ENCODE results near the gene KCNF1.
"Not testable (repeated sequence)": the region's sequence is repeated elsewhere in the genome, so short reads cannot be mapped to it uniquely, and the experiment has no call there.

KCNF1 gene

DNA sequence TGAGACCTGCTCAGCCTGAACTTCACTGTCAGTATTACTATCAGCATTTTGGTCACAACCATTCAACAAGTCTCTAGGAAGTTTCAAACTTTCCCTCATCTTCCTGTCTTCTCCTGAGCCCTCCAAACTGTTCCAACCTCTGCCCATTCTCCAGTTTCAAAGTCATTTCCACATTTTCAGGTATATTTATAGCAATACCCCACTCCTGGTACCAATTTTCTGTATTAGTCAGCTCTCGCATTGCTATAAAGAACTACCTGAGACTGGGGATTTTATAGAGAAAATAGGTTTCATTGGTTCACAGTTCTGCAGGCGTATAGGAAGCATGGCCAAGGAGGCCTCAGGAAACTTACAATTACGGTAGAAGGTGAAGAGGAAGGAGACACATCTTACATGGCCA, 27.3 kb downstream of the KCNF1 start:
- no peak for DNase-seq (ENCODE audit: low read depth in 2 of 2)

DNA sequence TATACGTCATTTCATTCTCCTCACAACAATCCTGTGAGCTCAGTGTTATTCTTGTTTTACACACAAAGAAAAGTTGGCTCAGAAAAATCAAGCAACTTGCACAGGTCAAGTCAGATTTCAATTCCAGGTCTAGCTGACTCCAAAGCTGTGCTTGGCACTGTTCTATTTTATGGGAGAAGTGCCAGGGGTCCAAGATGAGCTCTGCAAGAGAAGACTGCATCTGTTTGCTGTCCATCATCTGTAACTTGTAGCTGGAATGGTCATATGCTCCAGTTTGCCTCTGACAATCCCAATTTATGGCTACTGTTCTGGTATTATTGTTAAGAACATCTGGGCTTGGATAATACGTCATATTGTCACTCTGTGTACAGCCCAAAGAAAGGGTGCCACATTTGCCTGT, 28.9 kb downstream of the KCNF1 start:
- DNase-seq (ENCODE audit: low read depth in 2 of 2) = no peak

DNA sequence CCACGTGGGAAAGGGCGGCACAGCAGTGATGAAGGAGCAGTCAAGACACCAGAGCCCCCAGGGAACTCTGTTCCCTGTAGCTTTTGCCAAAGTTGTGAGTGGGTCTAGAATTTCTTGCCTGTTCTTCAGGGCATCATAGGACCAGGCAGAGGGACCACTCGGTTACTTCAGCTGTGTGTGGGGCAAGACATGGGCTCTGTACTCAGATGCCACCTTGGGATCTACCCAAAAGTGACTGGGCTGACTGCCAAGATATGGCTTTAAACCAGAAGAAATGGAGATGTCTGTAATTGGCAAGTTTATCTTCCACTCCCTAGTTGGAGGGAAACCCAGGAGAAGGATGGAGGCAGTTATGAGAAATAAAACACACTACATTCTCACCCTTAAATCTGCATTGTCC, 29.6 kb downstream of the KCNF1 start:
- DNase-seq (ENCODE audit: low read depth in 2 of 2) = no peak

DNA sequence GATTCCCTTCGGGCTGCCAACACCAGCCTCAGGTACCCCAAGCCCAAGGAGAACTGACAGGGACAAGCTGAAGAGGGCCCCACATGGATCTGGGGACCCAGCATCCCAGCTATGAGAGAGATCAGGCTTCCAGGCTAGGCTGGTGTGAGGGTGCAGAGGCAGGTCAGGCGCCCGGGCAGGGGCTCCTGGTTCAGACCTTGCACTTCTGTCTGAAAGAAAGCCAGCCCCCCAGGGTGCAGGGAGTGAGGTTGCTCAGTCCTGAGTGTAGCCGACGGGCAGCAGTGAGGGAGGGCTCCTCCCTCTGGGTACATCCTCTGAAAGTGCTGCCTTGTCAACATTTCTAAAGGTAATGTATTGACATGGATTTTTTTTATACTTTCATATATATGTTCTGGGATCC, 33.1 kb downstream of the KCNF1 start:
- DNase-seq (ENCODE audit: low read depth in 2 of 2) = no peak

DNA sequence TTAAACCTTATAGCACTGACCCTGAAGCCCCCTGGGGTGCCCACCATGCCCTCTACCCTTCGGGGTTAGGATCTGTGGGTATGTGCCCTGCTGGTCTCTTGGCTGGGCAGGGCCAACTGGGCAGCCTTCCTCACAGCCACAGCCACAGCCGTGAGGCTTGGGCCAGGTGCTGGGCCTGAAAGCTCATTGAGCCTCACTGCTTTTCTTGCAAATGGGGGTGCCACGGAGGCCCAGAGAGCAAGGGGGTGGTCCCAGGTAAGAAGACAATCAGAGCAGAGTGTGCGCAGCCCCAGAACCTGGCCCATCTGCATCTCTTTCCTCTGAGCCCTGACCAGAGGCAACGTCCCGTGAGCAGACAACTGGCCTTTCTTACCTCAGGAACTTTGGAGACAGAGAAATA, 34.7 kb downstream of the KCNF1 start:
- no peak for DNase-seq (ENCODE audit: low read depth in 2 of 2)

DNA sequence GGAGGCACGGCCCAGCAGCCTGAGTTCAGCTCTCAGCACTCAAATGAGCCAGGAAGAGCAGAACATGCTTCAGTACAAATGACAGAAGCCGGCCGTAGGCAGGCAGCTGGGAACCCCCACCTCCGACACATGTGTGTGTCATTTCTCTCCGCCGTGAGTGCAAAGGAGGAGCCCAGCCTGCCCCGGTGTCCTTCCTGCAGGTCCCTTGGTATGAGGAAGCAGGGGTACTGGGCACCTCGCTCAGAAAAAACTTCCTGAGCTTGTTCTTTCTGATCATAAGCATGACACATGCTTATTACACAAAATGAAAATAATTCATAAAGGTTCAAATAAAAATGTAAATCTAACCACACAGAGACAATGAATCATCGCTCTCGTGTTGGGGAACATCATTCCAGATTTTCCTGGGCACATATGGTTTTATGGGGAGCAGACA, 35.3 kb downstream of the KCNF1 start:
- DNase-seq (ENCODE audit: low read depth in 2 of 2) = peak; percentile 31 to 43

DNA sequence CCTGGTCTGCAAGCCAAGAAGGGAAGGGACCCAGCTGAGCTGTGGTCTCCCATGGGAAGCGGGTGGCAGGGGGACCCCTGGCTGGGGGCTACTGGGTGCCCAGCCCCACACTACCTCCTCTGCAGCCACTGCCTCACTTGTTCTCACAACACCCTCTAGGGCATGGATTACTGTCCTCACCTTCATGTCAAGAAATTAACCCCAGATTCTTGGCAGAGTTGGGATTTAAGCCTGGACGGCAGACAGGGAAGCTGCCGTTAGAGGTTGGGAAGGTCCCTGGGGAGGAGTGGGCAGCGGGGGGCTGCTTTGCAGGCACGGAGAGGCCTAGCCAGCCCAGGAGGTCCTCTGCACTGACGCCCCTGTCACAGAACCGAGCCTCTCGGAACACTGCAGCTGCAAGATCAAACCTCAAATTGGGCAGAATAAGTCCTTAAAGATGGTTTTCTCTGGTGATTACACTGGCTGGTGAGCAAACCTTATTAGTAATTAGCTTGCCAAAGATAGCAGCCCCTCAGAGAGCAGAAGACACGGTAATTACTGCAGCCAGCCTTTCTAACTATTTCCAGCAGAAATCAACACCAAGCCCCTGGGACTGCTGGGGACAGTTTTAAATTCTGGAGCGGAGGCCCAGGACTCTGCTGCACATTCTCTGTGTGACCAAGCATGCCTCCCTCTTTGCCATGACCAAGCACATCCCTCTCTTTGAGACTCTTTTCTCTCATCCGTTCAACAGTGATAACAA, 35.9 kb downstream of the KCNF1 start:
- no peak for DNase-seq (ENCODE audit: low read depth in 2 of 2)

DNA sequence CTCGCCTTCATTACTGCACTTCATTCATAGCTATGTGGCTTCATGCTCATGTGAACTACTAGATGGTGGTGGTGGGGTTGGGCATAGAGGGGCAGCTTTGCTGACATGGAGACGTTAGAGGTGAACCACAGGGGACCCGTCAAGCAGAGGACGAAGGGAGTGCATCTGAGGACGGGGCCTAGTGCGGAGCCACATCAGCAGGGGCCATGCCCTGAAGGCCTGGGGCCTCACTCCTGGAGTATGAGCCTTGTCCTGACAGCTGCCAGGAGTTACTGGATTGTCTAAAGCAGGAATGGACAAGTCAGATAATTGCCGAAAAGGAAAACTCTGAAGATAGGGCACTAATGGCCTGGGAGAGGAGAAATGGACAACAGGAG, 36.4 kb downstream of the KCNF1 start:
- no peak for DNase-seq (ENCODE audit: low read depth in 2 of 2)

DNA sequence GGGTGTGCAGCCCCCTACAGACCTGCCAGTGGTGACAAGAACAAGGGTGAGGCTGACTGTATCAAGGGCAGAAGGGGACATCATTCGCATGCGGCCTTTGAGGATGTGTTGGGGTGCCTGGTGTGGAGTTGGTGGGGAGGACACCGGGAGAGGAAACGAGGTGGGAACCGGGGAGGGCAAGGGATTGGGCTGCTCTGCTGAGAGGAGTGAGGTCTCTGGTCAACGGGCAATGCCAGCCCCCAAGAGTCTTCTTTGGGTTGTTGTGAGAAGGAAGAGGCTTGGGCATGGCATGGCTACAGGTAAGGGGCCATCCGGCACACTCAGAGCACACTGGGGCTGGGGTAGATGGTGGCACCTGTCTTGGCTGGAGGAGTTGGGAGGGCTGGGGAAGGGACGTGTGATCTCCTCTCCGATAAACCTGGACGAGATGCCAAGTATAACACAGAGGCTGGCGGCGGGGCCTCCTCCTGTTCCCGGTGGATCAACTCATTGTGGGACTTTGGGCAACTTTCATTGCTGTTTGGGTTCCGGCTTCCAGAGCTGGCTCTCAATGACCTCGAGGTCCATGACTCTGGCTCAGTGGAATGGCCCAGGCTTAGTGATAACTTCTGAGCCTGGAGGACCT, 37.0 kb downstream of the KCNF1 start:
- DNase-seq (ENCODE audit: low read depth in 2 of 2) = no peak

DNA sequence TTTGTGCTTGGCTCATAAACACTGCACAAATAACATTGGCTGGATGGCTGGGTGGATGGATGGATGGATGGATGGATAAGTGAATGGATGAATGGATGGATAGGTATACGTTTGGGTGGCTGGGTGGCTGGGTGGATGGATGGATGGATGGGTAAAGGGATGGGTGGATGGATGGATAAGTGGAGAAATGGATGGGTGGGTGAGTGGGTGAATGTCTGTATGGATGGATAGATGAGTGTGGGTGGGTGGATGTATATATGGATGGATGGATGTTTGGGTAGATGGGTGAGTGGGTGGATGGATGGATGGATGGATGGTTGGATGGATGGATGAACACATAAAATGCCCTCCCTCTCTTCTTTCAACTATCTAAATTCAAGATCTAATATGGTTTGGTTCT, 38.1 kb downstream of the KCNF1 start:
- DNase-seq (ENCODE audit: low read depth in 2 of 2) = no peak

DNA sequence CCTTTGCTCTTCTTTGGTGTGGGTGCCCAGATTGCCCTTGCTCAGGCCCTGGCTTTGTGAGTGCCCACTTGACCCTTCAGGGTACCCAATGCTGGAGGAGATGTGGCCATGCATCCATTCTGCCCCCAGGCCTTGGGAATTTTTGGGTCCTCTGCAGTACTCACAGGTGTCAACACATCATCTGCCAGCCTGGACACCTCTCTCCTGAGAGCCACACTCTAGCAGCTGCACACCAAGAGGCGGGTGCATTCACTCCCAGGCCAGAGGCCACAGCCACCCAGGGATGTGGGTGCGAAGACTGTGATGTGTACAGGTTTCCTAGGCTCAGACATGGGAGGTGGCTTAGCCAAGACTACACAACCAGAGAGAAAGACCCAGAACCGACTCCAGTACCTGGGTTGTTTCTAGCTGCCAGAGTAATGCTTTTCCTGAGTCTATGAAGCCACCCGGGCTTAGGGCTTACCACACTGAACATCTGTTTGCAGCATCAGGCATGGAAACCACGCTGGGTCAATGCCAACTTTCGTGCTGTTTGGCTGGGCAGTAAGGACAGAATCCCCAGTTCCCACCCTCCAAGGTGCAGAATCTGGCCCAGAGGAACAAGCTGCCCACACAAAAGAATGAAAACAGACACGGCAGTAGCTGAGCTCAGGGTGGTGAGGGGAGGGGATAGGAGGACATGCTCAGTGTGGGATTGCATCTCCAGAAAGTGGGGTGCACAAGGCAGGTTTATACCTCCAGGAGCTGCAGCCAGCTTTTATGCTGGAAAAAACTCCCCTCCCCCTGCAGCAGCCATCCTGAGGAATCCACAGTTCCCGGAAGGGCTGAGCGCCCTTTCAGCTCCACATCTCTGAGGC, 40.1 kb downstream of the KCNF1 start:
- no peak for DNase-seq (ENCODE audit: low read depth in 2 of 2)

DNA sequence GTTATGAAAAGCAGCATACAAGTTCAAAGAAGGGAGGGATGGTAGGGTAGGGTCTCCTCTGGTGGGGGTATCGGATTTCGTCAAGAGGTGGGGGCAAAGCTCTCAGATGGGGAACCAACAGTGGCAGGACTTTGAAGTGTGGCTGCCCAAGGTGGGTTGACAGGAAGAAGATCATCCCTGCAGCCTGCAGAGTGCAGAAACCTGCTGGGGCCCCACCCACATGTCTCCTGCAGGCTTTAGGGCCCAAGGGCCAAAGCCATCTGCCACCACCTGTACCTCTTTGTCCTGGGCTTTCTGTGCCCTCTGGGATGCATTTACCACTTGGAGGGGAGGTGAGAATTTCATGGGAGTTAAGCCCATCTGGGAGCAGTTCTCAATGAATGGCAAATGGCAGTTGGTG, 42.7 kb downstream of the KCNF1 start:
- DNase-seq (ENCODE audit: low read depth in 2 of 2) = no peak

DNA sequence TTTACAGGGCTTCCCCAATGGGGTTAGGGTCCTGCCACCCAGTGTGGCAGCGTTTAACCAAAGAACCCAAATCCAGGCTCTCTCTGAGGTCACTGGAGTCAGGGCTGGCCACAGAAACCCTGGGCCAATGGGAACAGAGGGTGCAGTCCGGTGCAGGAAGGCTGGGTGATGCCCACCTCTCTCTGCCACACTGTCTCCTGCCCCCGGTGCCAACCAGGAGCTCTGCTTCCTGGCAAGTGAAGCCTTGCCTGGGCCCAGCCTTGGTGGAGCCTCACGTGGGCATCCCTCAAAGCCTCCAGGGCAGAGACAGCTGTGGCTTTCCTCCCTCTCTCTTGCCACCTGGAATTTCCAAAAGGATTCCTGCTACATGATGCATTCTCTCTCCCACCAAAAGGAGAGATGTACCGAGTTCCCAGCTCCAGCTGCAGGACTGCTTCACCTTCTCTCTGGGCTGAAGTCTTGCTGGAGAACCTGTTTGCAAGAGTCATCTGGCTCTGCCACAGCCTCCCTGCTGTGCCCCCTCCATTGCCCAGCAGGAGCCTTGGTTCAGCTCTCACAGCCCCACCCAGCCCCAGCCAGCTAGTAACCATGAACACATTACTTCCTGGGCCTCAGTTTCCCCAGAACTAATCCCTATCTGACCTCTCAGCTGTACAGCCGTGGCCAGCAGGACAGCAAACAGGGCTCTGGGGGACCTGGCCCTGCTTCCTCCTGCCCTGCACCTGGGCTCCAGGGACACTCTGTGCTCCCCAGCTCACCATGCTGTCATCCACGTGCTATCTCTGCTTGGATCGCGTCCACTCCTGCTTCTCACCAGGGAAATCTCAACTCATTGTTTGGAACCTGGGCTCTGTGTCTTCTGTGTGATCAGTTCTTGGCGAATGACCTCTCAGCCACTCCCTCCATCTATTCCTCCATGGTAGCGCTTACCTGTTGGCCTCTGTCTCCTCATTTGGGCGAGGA, 43.4 kb downstream of the KCNF1 start:
- DNase-seq (ENCODE audit: low read depth in 2 of 2) = no peak

DNA sequence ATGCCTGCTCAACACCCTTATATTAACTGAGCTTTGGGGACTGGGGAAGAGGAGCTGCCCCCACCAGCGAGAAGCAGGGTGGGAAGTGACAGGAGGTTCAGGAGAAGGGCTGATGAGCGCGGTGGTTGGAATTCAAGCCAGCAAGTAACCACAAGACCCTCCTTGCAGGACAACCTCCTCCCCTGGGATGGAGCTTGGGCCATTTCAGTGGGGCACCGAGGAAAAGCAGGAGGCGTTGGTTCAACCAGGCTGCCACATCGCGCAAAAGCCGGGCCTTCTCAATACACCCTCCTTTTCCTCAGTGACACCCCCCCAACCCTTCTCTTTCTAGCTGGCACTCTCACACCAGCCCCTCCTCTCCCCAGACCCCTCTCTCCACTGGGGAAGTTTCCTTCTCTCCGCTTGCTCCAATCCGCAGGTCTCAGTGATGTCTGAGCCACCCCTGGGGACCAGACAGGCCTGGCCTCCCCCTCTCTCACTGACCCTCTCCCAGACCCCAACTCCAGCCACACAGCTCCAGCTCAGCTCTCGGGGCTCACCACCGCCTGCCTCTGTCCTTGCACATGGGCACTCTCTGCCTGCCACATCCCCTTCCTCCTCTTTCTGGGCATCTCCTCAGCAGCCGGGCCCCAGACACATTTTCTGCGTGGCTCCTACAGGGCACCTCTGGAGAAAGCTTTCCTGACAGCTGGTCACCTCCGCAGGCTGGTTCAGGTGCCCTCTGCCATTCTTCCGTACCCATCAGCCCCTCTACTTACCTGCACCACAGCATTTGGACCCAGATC, 44.5 kb downstream of the KCNF1 start:
- no peak for DNase-seq (ENCODE audit: low read depth in 2 of 2)

DNA sequence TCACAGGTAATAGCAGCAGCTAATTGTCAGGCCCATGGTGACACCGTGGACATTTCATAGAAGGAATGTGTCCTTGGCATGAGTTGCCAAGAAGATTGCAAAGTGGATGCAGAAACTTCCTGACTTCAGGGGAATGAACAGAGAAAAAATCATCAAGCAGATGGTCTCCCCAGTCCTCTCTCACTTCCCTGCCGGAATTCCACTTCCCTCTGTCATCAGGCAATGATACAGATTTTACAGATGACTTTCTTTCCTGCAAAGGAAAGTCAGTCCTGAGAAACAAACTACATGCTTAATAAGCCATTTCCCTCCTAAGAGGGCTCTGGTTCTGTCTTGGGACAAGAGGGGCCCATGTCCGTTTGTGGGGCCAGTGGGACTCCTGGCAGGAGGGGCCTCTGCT, 45.7 kb downstream of the KCNF1 start:
- DNase-seq (ENCODE audit: low read depth in 2 of 2) = peak; percentile 17 to 21

DNA sequence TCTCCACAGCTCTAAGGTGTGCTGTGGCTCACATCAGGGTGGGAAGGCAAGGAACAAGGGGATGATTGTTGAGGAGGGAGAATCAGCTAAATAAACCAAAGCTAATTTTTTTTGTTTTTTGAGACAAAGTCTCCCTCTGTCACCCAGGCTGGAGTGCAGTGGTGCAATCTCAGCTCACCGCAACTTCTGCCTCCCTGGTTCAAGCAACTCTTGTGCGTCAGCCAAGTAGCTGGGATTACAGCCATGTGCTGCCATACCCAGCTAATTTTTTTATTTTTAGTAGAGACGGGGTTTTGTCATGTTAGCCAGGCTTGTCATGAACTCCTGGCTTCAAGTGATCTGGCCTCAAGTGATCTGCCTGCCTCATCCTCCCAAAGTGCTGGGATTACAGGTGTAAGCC, 46.7 kb downstream of the KCNF1 start:
- DNase-seq (ENCODE audit: low read depth in 2 of 2) = not testable (repeated sequence)

DNA sequence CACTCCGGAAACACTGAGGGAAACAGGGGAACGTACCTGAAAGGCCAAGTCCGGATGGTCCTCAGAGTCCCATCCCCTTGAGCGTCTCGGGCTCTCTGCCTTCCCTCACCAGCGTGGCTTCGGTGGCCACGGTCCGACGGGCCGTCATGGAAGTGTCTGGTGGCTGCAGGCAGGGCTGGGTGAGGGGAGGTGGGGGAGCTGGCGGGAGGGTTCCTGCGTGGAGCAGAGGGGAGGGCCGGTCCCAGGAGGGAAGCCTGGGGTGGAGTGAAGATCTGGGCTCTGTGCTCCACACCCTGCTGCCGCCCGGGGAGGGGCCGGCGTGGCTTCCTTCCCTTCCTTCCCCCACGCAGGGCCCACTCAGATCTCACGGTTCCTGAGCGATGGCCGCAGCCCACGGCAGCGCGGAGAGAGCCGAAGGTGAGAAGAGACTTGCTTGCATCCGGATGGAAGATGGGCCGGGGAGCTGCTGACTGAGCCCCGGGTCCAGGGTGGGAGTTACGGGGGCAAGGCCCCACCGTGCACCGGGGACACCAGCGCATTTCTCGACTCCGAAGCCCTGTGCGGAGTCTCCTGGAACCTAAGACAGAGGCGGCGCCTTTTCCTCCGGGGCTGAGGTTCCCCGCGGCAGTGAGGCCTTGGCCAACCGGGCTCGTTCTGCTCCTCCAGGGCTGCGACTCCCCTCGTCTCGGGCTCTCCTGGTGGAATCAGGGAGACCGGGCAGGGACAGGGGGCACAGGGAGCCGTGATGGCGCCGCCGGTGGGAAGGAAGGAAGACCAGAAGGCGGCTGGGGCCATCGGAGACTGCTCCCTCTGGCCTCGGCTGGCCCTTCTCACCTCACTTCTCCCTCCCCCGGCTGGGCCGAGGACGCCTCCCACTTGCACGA, 49.1 kb downstream of the KCNF1 start:
- DNase-seq (ENCODE audit: low read depth in 2 of 2) = no peak

DNA sequence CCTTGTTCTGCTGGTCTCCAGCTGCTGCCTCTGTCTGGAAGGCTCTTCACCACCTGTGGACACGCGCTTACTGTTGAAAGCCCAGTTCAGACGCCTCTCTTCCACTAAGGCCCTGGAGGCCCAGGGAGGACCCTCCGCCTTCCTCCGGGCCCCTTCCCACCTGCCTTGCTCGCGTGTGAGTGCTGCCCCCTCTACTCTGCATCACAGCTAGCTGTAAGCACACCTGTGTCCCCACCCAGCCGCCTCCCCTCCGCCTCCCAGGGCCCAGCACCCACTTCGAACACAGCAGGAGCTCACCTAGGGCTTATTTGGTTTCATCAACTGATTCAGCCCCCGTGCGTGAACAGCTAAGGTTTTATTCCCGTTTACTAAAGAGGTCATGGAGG, 49.7 kb downstream of the KCNF1 start:
- DNase-seq (ENCODE audit: low read depth in 2 of 2) = no peak

DNA sequence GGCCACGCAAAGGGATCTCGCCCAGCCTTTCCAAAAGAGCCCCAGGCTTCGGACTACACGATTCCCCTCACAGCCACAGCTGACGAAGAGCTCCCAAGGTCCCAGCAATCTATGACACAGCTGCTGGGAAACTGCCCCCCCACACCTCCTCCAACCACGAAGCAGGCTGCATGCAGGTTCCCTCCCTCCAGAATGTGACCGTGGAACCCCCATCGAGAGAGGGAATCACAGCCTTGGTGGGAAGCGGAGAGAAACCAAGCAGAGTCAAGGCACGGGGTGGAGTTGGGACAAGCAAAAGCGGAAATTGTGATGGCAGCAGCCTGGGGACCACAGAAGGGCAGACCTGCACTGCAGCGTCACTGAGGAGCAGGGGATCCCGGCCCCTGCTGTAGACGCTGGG, 50.3 kb downstream of the KCNF1 start:
- DNase-seq (ENCODE audit: low read depth in 2 of 2) = no peak

DNA sequence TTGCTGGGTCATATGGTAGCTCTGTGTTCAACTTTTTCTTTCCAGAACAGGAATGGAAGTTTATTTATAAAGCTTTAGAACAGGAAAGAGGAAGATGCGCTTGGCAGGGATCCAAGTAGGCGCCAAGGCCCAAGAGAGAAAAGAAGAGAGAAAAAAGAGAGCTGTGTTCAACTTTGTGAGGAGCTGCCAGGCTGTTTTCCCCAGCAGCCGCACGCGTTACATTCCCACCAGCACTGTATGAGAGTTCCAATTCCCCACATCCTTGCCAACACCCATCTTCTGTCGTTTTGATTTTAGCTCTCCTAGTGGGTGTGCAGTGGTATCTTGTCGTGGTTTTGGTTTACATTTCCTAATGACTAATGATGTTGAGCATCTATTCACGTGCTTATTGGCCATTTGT, 51.4 kb downstream of the KCNF1 start:
- peak; percentile 20 to 35 for DNase-seq (ENCODE audit: low read depth in 2 of 2)

All from fibroblast of skin of left quadriceps (primary cell).